H9 (cell line): ENCODE measurements around the gene RALGAPA1. TPM values are rescaled to one million over a fixed set of nuclear protein-coding genes. Genes with fewer than 3 reads are reported as not detected.

Experiments
- DNase-seq: peaks from one replicate; pipeline ENCODE4 v3.0.0-alpha.2; 2017
- H2AFZ ChIP-seq: one replicate; pipeline ENCODE4 v1.6.1; 2013; ENCODE audit warnings: mild to moderate bottlenecking, low read length, control low read depth, moderate library complexity
- H2AK5ac ChIP-seq: 2 replicates; pipeline ENCODE4 v1.6.1; 2013; ENCODE audit warnings: low read length, control low read depth, mixed read lengths; ENCODE audit not compliant: insufficient read length
- H2BK120ac ChIP-seq: one replicate; pipeline ENCODE4 v1.6.1; 2013; ENCODE audit warnings: low read depth, mild to moderate bottlenecking, low read length, control low read depth, inconsistent platforms; ENCODE audit not compliant: poor library complexity, severe bottlenecking
- H2BK12ac ChIP-seq: 2 replicates; pipeline ENCODE4 v1.6.1; 2013; ENCODE audit warnings: low read length, control low read depth, mixed read lengths, low read depth; ENCODE audit not compliant: insufficient read length
- H2BK15ac ChIP-seq: 2 replicates; pipeline ENCODE4 v1.6.1; 2013; ENCODE audit warnings: low read depth, low read length, control low read depth
- H2BK20ac ChIP-seq: one replicate; pipeline ENCODE4 v1.6.1; 2013; ENCODE audit warnings: low read depth, mild to moderate bottlenecking, low read length, control low read depth, inconsistent platforms; ENCODE audit not compliant: poor library complexity, severe bottlenecking
- H2BK5ac ChIP-seq: 2 replicates; pipeline ENCODE4 v1.6.1; 2013; ENCODE audit warnings: low read length, control low read depth, mixed read lengths; ENCODE audit not compliant: insufficient read length
- H3K14ac ChIP-seq: 2 replicates; pipeline ENCODE4 v1.6.1; 2013; ENCODE audit warnings: low read length, control low read depth; ENCODE audit not compliant: insufficient read depth
- H3K18ac ChIP-seq: 2 replicates; pipeline ENCODE4 v1.6.1; 2013; ENCODE audit warnings: low read depth, mild to moderate bottlenecking, mixed read lengths, low read length, control low read depth; ENCODE audit not compliant: insufficient read length
- H3K23ac ChIP-seq: 2 replicates; pipeline ENCODE4 v1.6.1; 2013; ENCODE audit warnings: low read length, control low read depth, mixed read lengths, low read depth; ENCODE audit not compliant: insufficient read length
- H3K23me2 ChIP-seq: 2 replicates; pipeline ENCODE4 v1.6.1; 2013; ENCODE audit warnings: low read depth, mild to moderate bottlenecking, mixed read lengths, low read length, control low read depth; ENCODE audit not compliant: insufficient read length, poor library complexity, severe bottlenecking
- H3K27ac ChIP-seq: 2 replicates; pipeline ENCODE4 v1.5.1; 2013; ENCODE audit warnings: low read length, control low read depth, mixed read lengths, low read depth; ENCODE audit not compliant: insufficient read length
- H3K27me3 ChIP-seq: 2 replicates; pipeline ENCODE4 v1.6.1; 2013; ENCODE audit warnings: low read length, control low read depth, inconsistent platforms; ENCODE audit not compliant: insufficient read depth
- H3K4ac ChIP-seq: 2 replicates; pipeline ENCODE4 v1.6.1; 2013; ENCODE audit warnings: low read depth, mild to moderate bottlenecking, control low read depth, inconsistent platforms, low read length, moderate library complexity
- H3K4me1 ChIP-seq: 2 replicates; pipeline ENCODE4 v1.6.1; 2013; ENCODE audit warnings: low read length, control low read depth, inconsistent platforms; ENCODE audit not compliant: insufficient read depth
- H3K4me2 ChIP-seq: 2 replicates; pipeline ENCODE4 v1.6.1; 2013; ENCODE audit warnings: low read length, control low read depth, mixed read lengths; ENCODE audit not compliant: insufficient read length, insufficient read depth
- H3K56ac ChIP-seq: 2 replicates; pipeline ENCODE4 v1.6.1; 2013; ENCODE audit warnings: low read depth, mild to moderate bottlenecking, mixed read lengths, low read length, control low read depth; ENCODE audit not compliant: insufficient read length
- H3K79me1 ChIP-seq: 2 replicates; pipeline ENCODE4 v1.6.1; 2013; ENCODE audit warnings: low read depth, mild to moderate bottlenecking, moderate library complexity, low read length, control low read depth, inconsistent platforms; ENCODE audit not compliant: insufficient read depth, poor library complexity, severe bottlenecking
- H3K79me2 ChIP-seq: 2 replicates; pipeline ENCODE4 v1.6.1; 2013; ENCODE audit warnings: low read length, control low read depth, inconsistent platforms; ENCODE audit not compliant: insufficient read depth
- H3K9ac ChIP-seq: 2 replicates; pipeline ENCODE4 v1.6.1; 2013; ENCODE audit warnings: low read length, control low read depth, mixed read lengths; ENCODE audit not compliant: insufficient read length; ENCODE audit errors: extremely low read depth
- H3K9me3 ChIP-seq: one replicate; pipeline ENCODE4 v1.6.1; 2013; ENCODE audit warnings: low read depth, low read length, inconsistent platforms; ENCODE audit not compliant: control insufficient read depth
- H3T11ph ChIP-seq: one replicate; pipeline ENCODE4 v1.6.1; 2013; ENCODE audit warnings: mild to moderate bottlenecking, low read length, control low read depth, inconsistent platforms
- H4K20me1 ChIP-seq: one replicate; pipeline ENCODE4 v1.6.1; 2013; ENCODE audit not compliant: control insufficient read depth, insufficient read length, insufficient read depth
- H4K5ac ChIP-seq: 2 replicates; pipeline ENCODE4 v1.6.1; 2013; ENCODE audit warnings: low read depth, mild to moderate bottlenecking, mixed read lengths, low read length, control low read depth; ENCODE audit not compliant: insufficient read length
- H4K8ac ChIP-seq: replicated peaks from 2 replicates; pipeline ENCODE4 v1.6.1; 2013; ENCODE audit warnings: low read length, control low read depth, mixed read lengths, low read depth; ENCODE audit not compliant: insufficient read length
- H4K91ac ChIP-seq: 2 replicates; pipeline ENCODE4 v1.6.1; 2013; ENCODE audit warnings: low read depth, mild to moderate bottlenecking, moderate library complexity, mixed read lengths, low read length, control low read depth; ENCODE audit not compliant: insufficient read length
- H3K27ac Mint-ChIP-seq, 3 experiments: 2 replicates in 2 of 3; 3 replicates in 1 of 3; pipeline ENCODE4 v1.8.0; 2020 to 2021; ENCODE audit warnings: mixed read lengths in 3 of 3, mild to moderate bottlenecking in 1 of 3, moderate library complexity in 1 of 3
- H3K27me3 Mint-ChIP-seq: 2 replicates; pipeline ENCODE4 v1.8.0; 2021; ENCODE audit warnings: low read depth, mild to moderate bottlenecking, moderate library complexity, mixed read lengths
- H3K36me3 Mint-ChIP-seq, 3 experiments: 2 replicates in 2 of 3; 3 replicates in 1 of 3; pipeline ENCODE4 v1.8.0; 2020 to 2021; ENCODE audit warnings: low read depth in 3 of 3, mixed read lengths in 3 of 3; ENCODE audit not compliant: insufficient read depth in 1 of 3
- H3K4me1 Mint-ChIP-seq, 2 experiments: 2 replicates each; pipeline ENCODE4 v1.8.0; 2020; ENCODE audit warnings: mixed read lengths in 2 of 2
- H3K4me3 Mint-ChIP-seq, 2 experiments: 2 replicates in 1 of 2; 3 replicates in 1 of 2; pipeline ENCODE4 v1.8.0; 2020 to 2021; ENCODE audit warnings: mild to moderate bottlenecking in 2 of 2, mixed read lengths in 2 of 2, moderate library complexity in 1 of 2
- H3K9me3 Mint-ChIP-seq, 2 experiments: 2 replicates in 1 of 2; 3 replicates in 1 of 2; pipeline ENCODE4 v1.8.0; 2020; ENCODE audit warnings: mild to moderate bottlenecking in 2 of 2, mixed read lengths in 2 of 2, moderate library complexity in 1 of 2
- CTCF ChIP-seq: fragments of 200-600 bp; sonication (generic); conservative IDR thresholded peaks from 3 replicates; pipeline ENCODE4 v1.8.0; 2021; ENCODE audit warnings: antibody characterized with exemption, mild to moderate bottlenecking
- WGBS: extraction: QIAGEN DNeasy Blood & Tissue Kit; methylation state at CpG from one replicate; pipeline ENCODE4 v1.1.7; 2013; ENCODE audit warnings: missing lambda C conversion rate, low lambda C conversion rate, mixed read lengths; ENCODE audit not compliant: insufficient read length; ENCODE audit errors: extremely low coverage; 5-methylcytosine and 5-hydroxymethylcytosine counted together
- total RNA-seq: library from RNA; stranded (reverse); gene quantifications from 2 replicates; pipeline ENCODE4 v1.2.1, GENCODE V29; 2021

RALGAPA1 gene
- total RNA-seq, 1 experiment from 2014 or later: 29.8 TPM

GRCh38 chr14:35810963-35811362 lies 1.9 kb upstream of the RALGAPA1 start:
- no peaks in the 10 kb centered on the region for H3K79me2 ChIP-seq
- H3T11ph ChIP-seq: no peak overlapping the region
- Mint-ChIP-seq H3K4me3 (no peak overlapping the region), H3K9me3 (no peaks in the 10 kb centered on the region), H3K36me3 (no peaks in the 10 kb centered on the region), H3K27ac (no peak overlapping the region), H3K4me1 (peaks cover 15 to 17% of the 10 kb centered on the region in 2 experiments), H3K27me3 (no peaks in the 10 kb centered on the region)
- H3K23ac ChIP-seq: no peak overlapping the region
- H2BK15ac ChIP-seq: no peak overlapping the region
- no peak overlapping the region for H3K14ac ChIP-seq
- H3K27ac ChIP-seq: no peak overlapping the region
- H3K18ac ChIP-seq: no peak overlapping the region
- H2BK120ac ChIP-seq: no peak overlapping the region
- TF ChIP-seq CTCF: no peak
- no peaks in the 10 kb centered on the region for H4K20me1 ChIP-seq
- no peak overlapping the region for H3K9ac ChIP-seq
- H2BK12ac ChIP-seq: no peak overlapping the region
- H3K23me2 ChIP-seq: peaks cover 3% of the 10 kb centered on the region
- no peak overlapping the region for H2BK5ac ChIP-seq
- H3K56ac ChIP-seq: no peak overlapping the region
- H3K79me1 ChIP-seq: no peaks in the 10 kb centered on the region
- no peak overlapping the region for H4K91ac ChIP-seq
- no peak overlapping the region for H4K8ac ChIP-seq
- H3K27me3 ChIP-seq: no peaks in the 10 kb centered on the region
- H4K5ac ChIP-seq: no peak overlapping the region
- H3K4ac ChIP-seq: no peak overlapping the region
- H2AFZ ChIP-seq: no peak overlapping the region
- DNase-seq: no peak
- no peaks in the 10 kb centered on the region for H3K4me1 ChIP-seq
- H3K4me2 ChIP-seq: no peak overlapping the region
- no peaks in the 10 kb centered on the region for H3K9me3 ChIP-seq
- WGBS: no CpG with 5 or more reads among the region's 4 CpGs
- no peak overlapping the region for H2BK20ac ChIP-seq
- H2AK5ac ChIP-seq: no peak overlapping the region
